Gastrocnemius medialis (tissue), 4 donors: ENCODE data around the gene SCN4A.

Experiments used
- POLR2A ChIP-seq, 2 donors: fragments of 450-650 bp; IDR thresholded peaks; one replicate each; pipeline ENCODE4 v1.6.1; 2017; ENCODE audit warnings: antibody characterized with exemption in 2 of 2, mild to moderate bottlenecking in 2 of 2, moderate library complexity in 2 of 2
- TF ChIP-seq, protein P1 (sequence below), 5 experiments: fragments of 450-650 bp in 3 of 5; fragments of 200-600 bp in 2 of 5; sonication (generic) in 2 of 5; IDR thresholded peaks in 4 of 5; conservative IDR thresholded peaks in 1 of 5; 1 replicate in 4 of 5; 2 replicates in 1 of 5; pipeline ENCODE4 v1.5.1; 2016 to 2019; ENCODE audit warnings: antibody characterized with exemption in 5 of 5, mild to moderate bottlenecking in 3 of 5, moderate library complexity in 3 of 5

DNA sequence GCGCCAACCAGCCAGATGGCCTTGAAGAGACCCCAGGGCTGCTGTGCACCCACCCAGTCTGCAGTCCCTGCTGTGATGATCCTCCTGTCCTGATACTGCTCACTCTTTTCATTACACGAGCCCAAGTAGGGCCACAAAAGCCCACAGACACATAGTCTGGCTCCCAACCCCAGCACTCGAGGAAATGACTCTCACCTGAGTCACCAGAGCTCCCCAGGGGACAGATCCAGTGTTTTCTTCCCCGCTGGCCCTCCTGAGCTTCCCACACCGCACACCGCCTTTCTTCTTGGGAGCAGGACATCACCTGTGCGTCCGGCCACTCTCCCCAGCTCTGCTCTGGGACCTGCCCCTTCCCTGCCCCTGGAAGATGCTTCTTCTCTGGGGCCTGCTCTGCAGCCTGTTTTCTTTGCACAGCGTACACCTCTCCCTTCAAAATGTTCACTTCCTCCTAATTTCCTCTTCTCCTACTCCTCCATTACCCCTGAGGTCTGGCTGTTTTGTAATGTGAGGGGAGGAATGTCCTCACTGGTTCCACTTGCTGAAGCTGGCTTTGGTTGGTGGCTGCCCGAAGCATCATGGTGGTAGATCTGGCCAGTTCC lies 2.0 kb upstream of the SCN4A start:
- TF ChIP-seq, protein P1, sequence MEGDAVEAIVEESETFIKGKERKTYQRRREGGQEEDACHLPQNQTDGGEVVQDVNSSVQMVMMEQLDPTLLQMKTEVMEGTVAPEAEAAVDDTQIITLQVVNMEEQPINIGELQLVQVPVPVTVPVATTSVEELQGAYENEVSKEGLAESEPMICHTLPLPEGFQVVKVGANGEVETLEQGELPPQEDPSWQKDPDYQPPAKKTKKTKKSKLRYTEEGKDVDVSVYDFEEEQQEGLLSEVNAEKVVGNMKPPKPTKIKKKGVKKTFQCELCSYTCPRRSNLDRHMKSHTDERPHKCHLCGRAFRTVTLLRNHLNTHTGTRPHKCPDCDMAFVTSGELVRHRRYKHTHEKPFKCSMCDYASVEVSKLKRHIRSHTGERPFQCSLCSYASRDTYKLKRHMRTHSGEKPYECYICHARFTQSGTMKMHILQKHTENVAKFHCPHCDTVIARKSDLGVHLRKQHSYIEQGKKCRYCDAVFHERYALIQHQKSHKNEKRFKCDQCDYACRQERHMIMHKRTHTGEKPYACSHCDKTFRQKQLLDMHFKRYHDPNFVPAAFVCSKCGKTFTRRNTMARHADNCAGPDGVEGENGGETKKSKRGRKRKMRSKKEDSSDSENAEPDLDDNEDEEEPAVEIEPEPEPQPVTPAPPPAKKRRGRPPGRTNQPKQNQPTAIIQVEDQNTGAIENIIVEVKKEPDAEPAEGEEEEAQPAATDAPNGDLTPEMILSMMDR (IDR thresholded peaks at IDR 0.05 in 4 of 5, conservative IDR thresholded peaks at IDR 0.05 in 1 of 5): no peak
- TF ChIP-seq POLR2A (IDR thresholded peaks at IDR 0.05): peak; percentile 47 to 55
